Dedifferentiated amniotic fluid mesenchymal stem cell (primary cell): Measurements from ENCODE around the gene TAPT1.
"Not testable (repeated sequence)": the region's sequence is repeated elsewhere in the genome, so short reads cannot be mapped to it uniquely, and the experiment has no call there.

Source experiments
- DNase-seq: peaks from one replicate; pipeline ENCODE4 v3.0.0-alpha.2; 2016; ENCODE audit errors: extremely low spot score

Gene TAPT1

GRCh38 chr4:16183604-16184003 lies 42.7 kb downstream of the TAPT1 start:
- DNase-seq = no peak

- no peak for DNase-seq
Observed at GRCh38 chr4:16176621-16177020, 49.6 kb downstream of the TAPT1 start.

GRCh38 chr4:16171831-16172230 lies 54.4 kb downstream of the TAPT1 start:
- DNase-seq = no peak

GRCh38 chr4:16169490-16169889 lies 56.8 kb downstream of the TAPT1 start:
- no peak for DNase-seq

- DNase-seq = no peak
Observed at GRCh38 chr4:16168710-16169388, 57.4 kb downstream of the TAPT1 start.

- DNase-seq = no peak
Observed at GRCh38 chr4:16168144-16168543, 58.1 kb downstream of the TAPT1 start.

- no peak for DNase-seq
Observed at GRCh38 chr4:16165931-16166330, 60.3 kb downstream of the TAPT1 start.

GRCh38 chr4:16162891-16163290 lies 63.4 kb downstream of the TAPT1 start:
- DNase-seq = no peak

- DNase-seq = no peak
Observed at GRCh38 chr4:16161851-16162408, 64.3 kb downstream of the TAPT1 start.

GRCh38 chr4:16160457-16160856 lies 65.8 kb downstream of the TAPT1 start:
- no peak for DNase-seq

GRCh38 chr4:16159286-16159685 lies 67.0 kb downstream of the TAPT1 start:
- no peak for DNase-seq

- DNase-seq = no peak
Observed at GRCh38 chr4:16158504-16158852, 67.8 kb downstream of the TAPT1 start.

GRCh38 chr4:16157609-16158503 lies 68.4 kb downstream of the TAPT1 start:
- no peak for DNase-seq

GRCh38 chr4:16155528-16156169 lies 70.6 kb downstream of the TAPT1 start:
- DNase-seq = no peak

GRCh38 chr4:16154451-16154850 lies 71.8 kb downstream of the TAPT1 start:
- DNase-seq = no peak

GRCh38 chr4:16150716-16151115 lies 75.6 kb downstream of the TAPT1 start:
- DNase-seq = no peak

- not testable (repeated sequence) for DNase-seq
Observed at GRCh38 chr4:16144913-16145312, 81.4 kb downstream of the TAPT1 start.

- DNase-seq = no peak
Observed at GRCh38 chr4:16142598-16143310, 83.5 kb downstream of the TAPT1 start.

GRCh38 chr4:16140879-16141249 lies 85.4 kb downstream of the TAPT1 start:
- peak; percentile 82 for DNase-seq

- no peak for DNase-seq
Observed at GRCh38 chr4:16140231-16140878, 85.9 kb downstream of the TAPT1 start.
